ENCODE results near the gene STRIP2.

DNA sequence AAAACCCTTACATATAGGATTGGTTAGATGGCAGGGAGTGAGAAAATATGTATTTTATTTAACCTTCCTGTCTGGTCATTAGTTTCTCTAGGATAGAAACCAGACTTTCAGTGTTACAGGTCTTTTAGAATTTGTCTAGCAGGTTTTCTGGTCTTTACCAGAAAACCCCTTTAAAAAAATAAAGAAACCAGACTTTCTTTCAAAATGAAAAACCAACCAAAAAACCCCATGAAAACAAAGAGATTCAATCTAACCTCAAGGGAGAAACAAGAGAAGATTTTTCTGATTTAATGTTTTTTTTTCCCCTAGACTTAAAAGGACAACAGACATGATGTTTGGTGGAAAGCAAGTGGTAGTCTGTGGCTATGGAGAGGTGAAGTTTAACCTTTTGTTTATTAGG lies 28.7 kb upstream of the STRIP2 start:
- TF ChIP-seq ZBTB21 (CRISPR knock-in tag; IDR thresholded peaks at IDR 0.05; ENCODE audit: borderline replicate concordance) (no peak), TEAD1 (CRISPR knock-in tag; IDR thresholded peaks at IDR 0.05) (no peak), GRHL2 (CRISPR knock-in tag; IDR thresholded peaks at IDR 0.05; ENCODE audit: insufficient replicate concordance, severe bottlenecking) (no peak), CTCF (IDR thresholded peaks at IDR 0.05) (no peak), NFYB (CRISPR knock-in tag; conservative IDR thresholded peaks at IDR 0.05; ENCODE audit: low read depth) (no peak), SP1 (CRISPR knock-in tag; conservative IDR thresholded peaks at IDR 0.05) (no peak), IRF2 (CRISPR knock-in tag; IDR thresholded peaks at IDR 0.05; ENCODE audit: borderline replicate concordance, low read depth) (no peak), SMAD3 (CRISPR knock-in tag; IDR thresholded peaks at IDR 0.05; ENCODE audit: borderline replicate concordance) (no peak), NR1H2 (CRISPR knock-in tag; IDR thresholded peaks at IDR 0.05) (no peak), ZNF532 (CRISPR knock-in tag; IDR thresholded peaks at IDR 0.05; ENCODE audit: borderline replicate concordance) (no peak)
- TF ChIP-seq, protein P1, sequence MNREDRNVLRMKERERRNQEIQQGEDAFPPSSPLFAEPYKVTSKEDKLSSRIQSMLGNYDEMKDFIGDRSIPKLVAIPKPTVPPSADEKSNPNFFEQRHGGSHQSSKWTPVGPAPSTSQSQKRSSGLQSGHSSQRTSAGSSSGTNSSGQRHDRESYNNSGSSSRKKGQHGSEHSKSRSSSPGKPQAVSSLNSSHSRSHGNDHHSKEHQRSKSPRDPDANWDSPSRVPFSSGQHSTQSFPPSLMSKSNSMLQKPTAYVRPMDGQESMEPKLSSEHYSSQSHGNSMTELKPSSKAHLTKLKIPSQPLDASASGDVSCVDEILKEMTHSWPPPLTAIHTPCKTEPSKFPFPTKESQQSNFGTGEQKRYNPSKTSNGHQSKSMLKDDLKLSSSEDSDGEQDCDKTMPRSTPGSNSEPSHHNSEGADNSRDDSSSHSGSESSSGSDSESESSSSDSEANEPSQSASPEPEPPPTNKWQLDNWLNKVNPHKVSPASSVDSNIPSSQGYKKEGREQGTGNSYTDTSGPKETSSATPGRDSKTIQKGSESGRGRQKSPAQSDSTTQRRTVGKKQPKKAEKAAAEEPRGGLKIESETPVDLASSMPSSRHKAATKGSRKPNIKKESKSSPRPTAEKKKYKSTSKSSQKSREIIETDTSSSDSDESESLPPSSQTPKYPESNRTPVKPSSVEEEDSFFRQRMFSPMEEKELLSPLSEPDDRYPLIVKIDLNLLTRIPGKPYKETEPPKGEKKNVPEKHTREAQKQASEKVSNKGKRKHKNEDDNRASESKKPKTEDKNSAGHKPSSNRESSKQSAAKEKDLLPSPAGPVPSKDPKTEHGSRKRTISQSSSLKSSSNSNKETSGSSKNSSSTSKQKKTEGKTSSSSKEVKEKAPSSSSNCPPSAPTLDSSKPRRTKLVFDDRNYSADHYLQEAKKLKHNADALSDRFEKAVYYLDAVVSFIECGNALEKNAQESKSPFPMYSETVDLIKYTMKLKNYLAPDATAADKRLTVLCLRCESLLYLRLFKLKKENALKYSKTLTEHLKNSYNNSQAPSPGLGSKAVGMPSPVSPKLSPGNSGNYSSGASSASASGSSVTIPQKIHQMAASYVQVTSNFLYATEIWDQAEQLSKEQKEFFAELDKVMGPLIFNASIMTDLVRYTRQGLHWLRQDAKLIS (CRISPR knock-in tag; IDR thresholded peaks at IDR 0.05; ENCODE audit: borderline replicate concordance), result no peak
- TF ChIP-seq, protein P2, sequence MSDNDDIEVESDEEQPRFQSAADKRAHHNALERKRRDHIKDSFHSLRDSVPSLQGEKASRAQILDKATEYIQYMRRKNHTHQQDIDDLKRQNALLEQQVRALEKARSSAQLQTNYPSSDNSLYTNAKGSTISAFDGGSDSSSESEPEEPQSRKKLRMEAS (CRISPR knock-in tag; IDR thresholded peaks at IDR 0.05), result no peak
- TF ChIP-seq, protein P3, sequence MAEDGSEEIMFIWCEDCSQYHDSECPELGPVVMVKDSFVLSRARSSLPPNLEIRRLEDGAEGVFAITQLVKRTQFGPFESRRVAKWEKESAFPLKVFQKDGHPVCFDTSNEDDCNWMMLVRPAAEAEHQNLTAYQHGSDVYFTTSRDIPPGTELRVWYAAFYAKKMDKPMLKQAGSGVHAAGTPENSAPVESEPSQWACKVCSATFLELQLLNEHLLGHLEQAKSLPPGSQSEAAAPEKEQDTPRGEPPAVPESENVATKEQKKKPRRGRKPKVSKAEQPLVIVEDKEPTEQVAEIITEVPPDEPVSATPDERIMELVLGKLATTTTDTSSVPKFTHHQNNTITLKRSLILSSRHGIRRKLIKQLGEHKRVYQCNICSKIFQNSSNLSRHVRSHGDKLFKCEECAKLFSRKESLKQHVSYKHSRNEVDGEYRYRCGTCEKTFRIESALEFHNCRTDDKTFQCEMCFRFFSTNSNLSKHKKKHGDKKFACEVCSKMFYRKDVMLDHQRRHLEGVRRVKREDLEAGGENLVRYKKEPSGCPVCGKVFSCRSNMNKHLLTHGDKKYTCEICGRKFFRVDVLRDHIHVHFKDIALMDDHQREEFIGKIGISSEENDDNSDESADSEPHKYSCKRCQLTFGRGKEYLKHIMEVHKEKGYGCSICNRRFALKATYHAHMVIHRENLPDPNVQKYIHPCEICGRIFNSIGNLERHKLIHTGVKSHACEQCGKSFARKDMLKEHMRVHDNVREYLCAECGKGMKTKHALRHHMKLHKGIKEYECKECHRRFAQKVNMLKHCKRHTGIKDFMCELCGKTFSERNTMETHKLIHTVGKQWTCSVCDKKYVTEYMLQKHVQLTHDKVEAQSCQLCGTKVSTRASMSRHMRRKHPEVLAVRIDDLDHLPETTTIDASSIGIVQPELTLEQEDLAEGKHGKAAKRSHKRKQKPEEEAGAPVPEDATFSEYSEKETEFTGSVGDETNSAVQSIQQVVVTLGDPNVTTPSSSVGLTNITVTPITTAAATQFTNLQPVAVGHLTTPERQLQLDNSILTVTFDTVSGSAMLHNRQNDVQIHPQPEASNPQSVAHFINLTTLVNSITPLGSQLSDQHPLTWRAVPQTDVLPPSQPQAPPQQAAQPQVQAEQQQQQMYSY (CRISPR knock-in tag; IDR thresholded peaks at IDR 0.05), result no peak

Data from WTC11 (cell line).